Upper lobe of left lung (tissue), 4 donors: ENCODE measurements around the gene FLYWCH1.

ENCODE experiments used
- CTCF ChIP-seq, 6 experiments: fragments of 450-650 bp in 4 of 6; fragments of 200-600 bp in 2 of 6; sonication (generic) in 2 of 6; IDR thresholded peaks; one replicate each; pipeline ENCODE4 v1.5.1; 2016 to 2019; ENCODE audit warnings: antibody characterized with exemption in 6 of 6
- POLR2A ChIP-seq, 4 donors: fragments of 450-650 bp; IDR thresholded peaks; one replicate each; pipeline ENCODE4 v1.5.1; 2016 to 2017; ENCODE audit warnings: antibody characterized with exemption in 4 of 4, mild to moderate bottlenecking in 2 of 4
- POLR2AphosphoS5 ChIP-seq, 2 donors: sonication (generic); formaldehyde crosslinking; IDR thresholded peaks; one replicate each; pipeline ENCODE4 v1.5.1; 2017; ENCODE audit warnings: antibody characterized with exemption in 2 of 2

- TF ChIP-seq POLR2AphosphoS5 (IDR thresholded peaks at IDR 0.05) (no peak), CTCF (IDR thresholded peaks at IDR 0.05) (no peak), POLR2A (IDR thresholded peaks at IDR 0.05) (no peak)
These were observed 79.2 kb downstream of the FLYWCH1 start for GRCh38 chr16:2990891-2991290.
